Spleen (tissue), 11 donors: ENCODE data around the gene ADGRA1. TPM values are rescaled to one million over a fixed set of nuclear protein-coding genes. Genes with fewer than 3 reads are reported as not detected.

Experiments used
- DNase-seq: peaks from one replicate; pipeline ENCODE4 v3.0.0-alpha.2; 2020
- H3K27ac ChIP-seq, 8 donors: fragments of 200-600 bp; sonication (generic) in 7 of 8; 1 replicate in 4 of 8; 2 replicates in 4 of 8; pipeline versions ENCODE4 v1.5.0 to v1.8.0; 2016 to 2021; ENCODE audit warnings: inconsistent platforms in 4 of 8, mild to moderate bottlenecking in 4 of 8, moderate library complexity in 1 of 8
- H3K27me3 ChIP-seq, 7 donors: fragments of 200-600 bp; sonication (generic) in 6 of 7; replicated peaks in 1 of 7; 1 replicate in 4 of 7; 2 replicates in 3 of 7; pipeline versions ENCODE4 v1.5.0 to v1.8.0; 2016 to 2021; ENCODE audit warnings: inconsistent platforms in 3 of 7, mild to moderate bottlenecking in 1 of 7
- H3K36me3 ChIP-seq, 6 donors: fragments of 200-600 bp; sonication (generic) in 5 of 6; 1 replicate in 4 of 6; 2 replicates in 2 of 6; pipeline versions ENCODE4 v1.5.0 to v1.8.0; 2016 to 2021; ENCODE audit warnings: inconsistent platforms in 2 of 6
- H3K4me1 ChIP-seq, 6 donors: fragments of 200-600 bp; sonication (generic) in 5 of 6; 1 replicate in 3 of 6; 2 replicates in 3 of 6; pipeline versions ENCODE4 v1.5.0 to v1.8.0; 2016 to 2021; ENCODE audit warnings: inconsistent platforms in 3 of 6
- H3K4me3 ChIP-seq, 8 donors: fragments of 200-600 bp; sonication (generic) in 7 of 8; 1 replicate in 4 of 8; 2 replicates in 4 of 8; pipeline versions ENCODE4 v1.5.0 to v1.8.0; 2016 to 2021; ENCODE audit warnings: inconsistent platforms in 4 of 8, mild to moderate bottlenecking in 4 of 8, moderate library complexity in 2 of 8
- H3K9me3 ChIP-seq, 8 donors: fragments of 200-600 bp; sonication (generic) in 7 of 8; 1 replicate in 4 of 8; 2 replicates in 4 of 8; pipeline versions ENCODE4 v1.5.0 to v1.8.0; 2016 to 2021; ENCODE audit warnings: inconsistent platforms in 4 of 8
- POLR2A ChIP-seq, 3 donors: fragments of 450-650 bp; IDR thresholded peaks; one replicate each; pipeline ENCODE4 v1.5.1; 2017; ENCODE audit warnings: antibody characterized with exemption in 3 of 3, mild to moderate bottlenecking in 1 of 3
- POLR2AphosphoS5 ChIP-seq, 3 donors: sonication (generic); formaldehyde crosslinking; IDR thresholded peaks; one replicate each; pipeline ENCODE4 v1.5.1; 2017; ENCODE audit warnings: antibody characterized with exemption in 3 of 3
- WGBS, 5 donors: extraction: QIAGEN DNeasy Blood & Tissue Kit in 3 of 5; methylation state at CpG; one replicate each; pipeline versions ENCODE4 v1.1.5 to v1.1.7; 2013 to 2018; 5-methylcytosine and 5-hydroxymethylcytosine counted together
- intact Hi-C: fragments of 100-400 bp; cut with DNase I; formaldehyde crosslinking; loops from one replicate; pipeline ENCODE4 v1.15.0; 2023; ENCODE audit warnings: low total_unique reads
- polyA plus RNA-seq, 3 donors: library from polyadenylated mRNA; stranded (reverse); fragments of 200-250 nt; gene quantifications; one replicate each; pipeline ENCODE4 v1.2.1, GENCODE V29; 2013
- total RNA-seq, 7 donors: library from RNA; depleted of rRNA in 3 of 7; stranded (reverse); fragments of >200 nt in 3 of 7; fragmentation: NEBNext Ultra II Directional in 4 of 7; extraction: Animal tissue kit (Norgen Biotek cat#: 25700) in 4 of 7; gene quantifications; one replicate each; pipeline versions ENCODE4 v1.1.0 to v1.2.1, GENCODE V29; 2016 to 2021
- TF ChIP-seq, protein P1 (sequence below), 11 experiments: fragments of 200-600 bp in 7 of 11; fragments of 450-650 bp in 4 of 11; sonication (generic) in 4 of 11; IDR thresholded peaks in 8 of 11; conservative IDR thresholded peaks in 3 of 11; 1 replicate in 7 of 11; 2 replicates in 4 of 11; pipeline versions ENCODE4 v1.4.0 to v1.8.0; 2016 to 2021; ENCODE audit warnings: antibody characterized with exemption in 11 of 11, inconsistent platforms in 4 of 11, mild to moderate bottlenecking in 1 of 11
- donor health status: healthy with polysubstance abuse.
- donor health status: DM: no; HTN: no; CAD: no; lungs with moderate emphysema.
- donor health status: DM: no; HTN: no; CAD: no.
- donor health status: Bipolar disorder and iron deficiency.
- donor health status: healthy.
- donor health status: DM: no; HTN: no; CAD: no.
- donor health status: DM: yes; HTN: yes; CAD: no.

ADGRA1 gene
- total and polyA plus RNA-seq, 10 donors = 0.02 to 0.34 (median 0.19) TPM; not detected in 6

DNA sequence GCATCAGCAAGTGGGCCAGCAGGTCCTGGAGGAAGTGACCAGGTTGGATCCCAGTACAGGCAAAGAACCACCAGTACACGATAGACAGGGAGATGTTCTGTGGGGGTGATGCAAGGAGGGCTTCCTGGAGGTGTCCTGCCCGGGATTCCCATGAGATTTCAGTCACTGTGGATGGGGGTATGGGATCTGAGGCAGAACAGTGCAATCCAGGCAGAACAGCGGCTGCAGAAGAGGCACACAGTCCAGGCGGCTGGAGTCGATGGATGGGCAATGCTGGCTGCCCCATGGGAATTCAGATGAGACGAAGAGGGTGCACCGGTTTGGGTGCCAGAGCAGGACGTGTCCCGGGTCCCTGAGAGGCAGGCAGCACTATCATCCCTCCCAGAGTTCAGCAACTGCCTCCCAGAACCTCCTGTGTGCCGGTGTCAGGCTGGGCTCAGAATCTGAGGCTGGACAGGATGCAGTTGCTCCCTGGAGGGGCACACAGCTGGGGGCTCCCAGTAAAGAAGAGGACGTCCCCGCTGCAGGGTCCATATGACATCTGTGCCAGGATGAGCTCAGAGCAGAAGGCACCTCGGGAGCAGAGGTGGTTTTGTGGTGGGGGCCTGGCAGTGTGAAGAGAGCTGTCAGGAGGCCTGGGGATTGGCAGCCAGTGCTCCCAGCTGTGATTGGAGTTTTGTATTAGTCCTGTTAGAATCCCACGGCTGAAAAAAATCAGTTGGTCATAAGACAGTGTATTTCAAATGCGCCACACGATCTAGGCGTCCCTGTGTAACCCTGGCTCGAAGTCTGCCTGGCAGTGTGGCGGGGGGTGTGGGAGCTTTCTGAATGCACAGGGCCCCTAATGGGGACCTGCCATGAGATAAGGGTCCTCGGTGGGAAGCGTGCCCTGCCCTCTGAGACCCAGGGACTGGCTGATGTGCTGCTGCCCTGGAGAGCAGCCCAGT is 75.5 kb downstream of the ADGRA1 start:
- WGBS, 5 donors = 73 to 85% (median 78%) methylated on average over 20 to 21 of the region's 21 CpGs
- DNase-seq = no peak
- intact Hi-C loops = no loop called here
- Histone ChIP-seq H3K36me3 (no peaks in the 10 kb centered on the region), H3K4me3 (no peak overlapping the region), H3K27ac (no peak overlapping the region), H3K27me3 (peaks cover 0 to 86% (median 42%) of the 10 kb centered on the region in 7 donors), H3K9me3 (no peaks in the 10 kb centered on the region), H3K4me1 (peaks cover 0 to 23% (median 14%) of the 10 kb centered on the region in 6 donors)
- no peak for TF ChIP-seq POLR2AphosphoS5 (IDR thresholded peaks at IDR 0.05)
- TF ChIP-seq POLR2A (IDR thresholded peaks at IDR 0.05) = no peak
- TF ChIP-seq, protein P1, sequence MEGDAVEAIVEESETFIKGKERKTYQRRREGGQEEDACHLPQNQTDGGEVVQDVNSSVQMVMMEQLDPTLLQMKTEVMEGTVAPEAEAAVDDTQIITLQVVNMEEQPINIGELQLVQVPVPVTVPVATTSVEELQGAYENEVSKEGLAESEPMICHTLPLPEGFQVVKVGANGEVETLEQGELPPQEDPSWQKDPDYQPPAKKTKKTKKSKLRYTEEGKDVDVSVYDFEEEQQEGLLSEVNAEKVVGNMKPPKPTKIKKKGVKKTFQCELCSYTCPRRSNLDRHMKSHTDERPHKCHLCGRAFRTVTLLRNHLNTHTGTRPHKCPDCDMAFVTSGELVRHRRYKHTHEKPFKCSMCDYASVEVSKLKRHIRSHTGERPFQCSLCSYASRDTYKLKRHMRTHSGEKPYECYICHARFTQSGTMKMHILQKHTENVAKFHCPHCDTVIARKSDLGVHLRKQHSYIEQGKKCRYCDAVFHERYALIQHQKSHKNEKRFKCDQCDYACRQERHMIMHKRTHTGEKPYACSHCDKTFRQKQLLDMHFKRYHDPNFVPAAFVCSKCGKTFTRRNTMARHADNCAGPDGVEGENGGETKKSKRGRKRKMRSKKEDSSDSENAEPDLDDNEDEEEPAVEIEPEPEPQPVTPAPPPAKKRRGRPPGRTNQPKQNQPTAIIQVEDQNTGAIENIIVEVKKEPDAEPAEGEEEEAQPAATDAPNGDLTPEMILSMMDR (IDR thresholded peaks at IDR 0.05 in 8 of 11, conservative IDR thresholded peaks at IDR 0.05 in 3 of 11) = no peak

GRCh38 chr10:133163889-133164815 is 76.4 kb downstream of the ADGRA1 start:
- WGBS, 5 donors = 79 to 84% (median 80%) methylated on average over 21 to 31 of the region's 31 CpGs
- Histone ChIP-seq H3K4me3 (no peak overlapping the region), H3K4me1 (peaks cover 0 to 23% (median 14%) of the 10 kb centered on the region in 6 donors), H3K9me3 (no peaks in the 10 kb centered on the region), H3K27me3 (peaks cover 0 to 76% (median 39%) of the 10 kb centered on the region in 7 donors), H3K36me3 (no peaks in the 10 kb centered on the region), H3K27ac (no peak overlapping the region)
- peak; percentile 70 for DNase-seq
- TF ChIP-seq POLR2AphosphoS5 (IDR thresholded peaks at IDR 0.05) = no peak
- TF ChIP-seq, protein P1 (IDR thresholded peaks at IDR 0.05 in 8 of 11, conservative IDR thresholded peaks at IDR 0.05 in 3 of 11) = no peak
- no peak for TF ChIP-seq POLR2A (IDR thresholded peaks at IDR 0.05)
- intact Hi-C loops = no loop called here

GRCh38 chr10:133164816-133165555 is 77.3 kb downstream of the ADGRA1 start:
- intact Hi-C loops = no loop called here
- WGBS, 5 donors = 83 to 89% (median 87%) methylated on average over 5 to 26 of the region's 26 CpGs
- no peak overlapping the region for H3K27ac ChIP-seq
- no peaks in the 10 kb centered on the region for H3K36me3 ChIP-seq
- DNase-seq = peak; percentile 71
- no peaks in the 10 kb centered on the region for H3K9me3 ChIP-seq
- TF ChIP-seq POLR2A (IDR thresholded peaks at IDR 0.05) = no peak
- TF ChIP-seq POLR2AphosphoS5 (IDR thresholded peaks at IDR 0.05) = no peak
- H3K4me3 ChIP-seq = no peak overlapping the region
- peaks cover 0 to 68% (median 32%) of the 10 kb centered on the region in 7 donors for H3K27me3 ChIP-seq
- peaks cover 0 to 17% (median 13%) of the 10 kb centered on the region in 6 donors for H3K4me1 ChIP-seq
